ENCODE data around the gene GABRR1. TPM values are rescaled to one million over a fixed set of nuclear protein-coding genes. Genes with fewer than 3 reads are reported as not detected.
A peak's percentile ranks its signal among the peaks of the same experiment; 100 is the strongest.

Gene GABRR1
- total RNA-seq, 1 donor from 2014 or later, result not detected

DNA sequence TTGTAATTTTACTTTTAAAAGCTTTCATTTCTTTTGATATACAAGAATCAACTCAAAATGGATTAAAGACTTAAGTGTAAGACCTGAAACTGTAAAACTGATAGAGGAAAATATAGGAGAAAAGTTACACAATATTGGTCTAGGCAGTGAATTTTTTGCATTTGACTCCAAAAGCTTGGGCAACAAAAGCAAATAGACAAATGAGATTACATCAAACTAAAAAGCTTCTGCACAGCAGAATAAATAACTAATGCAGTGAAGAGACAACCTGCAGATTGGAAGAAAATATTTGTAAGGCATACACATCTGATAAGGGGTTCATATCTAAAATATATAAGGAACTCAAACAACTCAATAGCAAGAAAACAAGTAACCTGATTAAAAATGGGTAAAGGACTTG, 3.0 kb downstream of the GABRR1 start:
- no peak for DNase-seq

DNA sequence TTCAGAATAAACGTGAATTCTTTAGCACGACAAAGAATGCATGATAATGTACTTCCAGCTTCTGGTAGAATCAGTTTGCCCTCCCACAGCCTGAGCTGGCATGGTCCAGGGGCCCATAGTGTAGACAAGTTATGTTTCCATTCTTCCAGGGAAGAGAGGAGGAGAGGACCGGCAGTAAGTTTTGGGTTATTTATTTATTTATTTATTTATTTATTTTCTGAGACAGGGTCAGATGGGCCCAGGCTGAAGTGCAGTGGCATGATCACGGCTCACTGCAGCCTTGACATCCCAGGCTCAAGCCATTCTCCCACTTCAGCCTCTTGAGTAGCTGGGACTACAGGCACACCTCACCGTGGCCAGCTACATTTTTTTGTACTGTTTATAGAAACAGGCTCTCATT, 4.7 kb downstream of the GABRR1 start:
- no peak for DNase-seq

- DNase-seq, result no peak
These were observed 7.7 kb downstream of the GABRR1 start for GRCh38 chr6:89209457-89209856.

GRCh38 chr6:89208551-89208950, 8.6 kb downstream of the GABRR1 start:
- no peak for DNase-seq

DNA sequence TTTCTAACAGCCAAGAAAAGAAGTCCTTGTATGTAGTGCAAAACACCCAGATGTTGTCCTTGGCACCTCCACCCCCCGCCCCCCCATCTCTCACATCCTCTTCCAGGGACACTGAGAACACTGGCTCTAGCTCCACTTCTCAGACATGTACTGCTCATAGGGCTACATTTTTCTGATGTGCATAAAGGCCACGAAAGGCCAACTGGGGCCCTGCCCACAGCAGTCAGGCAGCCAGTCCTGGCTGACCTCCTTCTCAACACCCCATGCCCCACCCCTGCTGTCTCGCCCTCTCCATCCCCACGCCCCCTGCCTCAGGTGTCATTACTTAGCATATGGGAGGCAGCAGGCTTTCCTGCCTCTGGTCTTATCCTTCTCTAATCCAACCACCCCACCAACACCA, 11.3 kb downstream of the GABRR1 start:
- DNase-seq, result no peak

- no peak for DNase-seq
These were observed 13.1 kb downstream of the GABRR1 start for GRCh38 chr6:89204096-89204495.

DNA sequence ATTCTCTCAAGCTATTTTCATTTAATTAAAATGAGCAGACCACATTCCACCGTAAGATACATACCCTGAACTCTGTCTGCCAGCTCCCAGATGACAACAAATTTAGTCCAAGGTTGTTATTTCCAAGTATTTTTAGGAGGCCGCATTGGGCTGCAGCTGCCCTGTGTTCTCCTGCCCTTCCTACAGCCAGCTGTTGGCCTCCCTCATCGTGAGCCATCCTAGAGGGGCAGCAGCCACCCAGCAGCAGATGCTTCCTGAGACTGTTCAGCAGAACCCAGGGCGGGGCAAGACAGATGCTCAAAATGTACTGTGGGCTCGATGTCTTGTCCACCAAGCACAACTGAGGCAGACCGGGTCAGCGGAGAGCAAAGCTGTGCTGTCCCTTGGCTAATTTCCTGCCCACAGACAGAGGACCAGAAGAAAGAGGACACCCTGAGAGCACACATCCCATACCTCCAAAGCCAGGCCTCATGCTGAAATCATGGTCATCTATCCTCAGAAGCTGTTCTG, 16.4 kb downstream of the GABRR1 start:
- DNase-seq, result no peak

- no peak for DNase-seq
These were observed 17.6 kb downstream of the GABRR1 start for GRCh38 chr6:89199579-89199978.

- no peak for DNase-seq
These were observed 18.9 kb downstream of the GABRR1 start for GRCh38 chr6:89198235-89198634.

DNA sequence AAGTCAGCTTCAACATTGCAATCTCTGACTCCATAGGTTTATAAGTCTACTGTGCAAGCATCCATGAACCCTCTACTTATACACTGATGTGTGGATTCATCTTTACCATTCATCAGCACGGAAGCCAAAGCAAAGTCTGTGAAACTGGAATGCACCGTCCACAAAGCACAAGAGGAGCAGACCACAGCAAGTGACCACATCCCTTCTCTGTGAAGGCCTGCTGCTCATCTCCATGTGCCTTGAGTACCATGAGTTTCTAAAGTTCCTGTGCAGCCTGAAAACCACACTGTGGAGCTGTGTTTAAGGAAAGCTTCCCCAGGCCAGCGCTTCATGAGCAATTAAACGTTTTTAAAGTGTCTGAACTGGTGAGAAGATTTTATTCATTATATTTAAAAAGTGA, 20.0 kb downstream of the GABRR1 start:
- no peak for DNase-seq

GRCh38 chr6:89194559-89194958, 22.6 kb downstream of the GABRR1 start:
- DNase-seq, result no peak

DNA sequence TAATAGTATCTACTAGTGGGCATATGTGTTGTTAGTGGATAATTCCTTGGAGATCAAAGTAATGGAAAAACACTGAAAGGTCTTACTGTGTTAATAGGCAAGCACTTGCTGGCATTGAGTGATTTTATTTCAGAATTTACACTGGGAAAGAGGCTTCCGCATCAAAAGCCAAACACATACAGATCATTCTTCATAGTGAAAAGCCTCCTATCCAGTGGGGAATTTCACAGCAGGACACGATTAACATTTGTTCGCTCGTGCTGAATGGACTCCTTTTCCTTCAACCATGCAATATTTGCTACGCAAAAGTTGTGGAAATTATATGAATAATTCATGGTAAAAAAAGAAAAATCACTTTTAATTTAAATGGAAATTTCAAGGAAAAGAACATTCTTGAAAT, 26.4 kb downstream of the GABRR1 start:
- DNase-seq, result no peak

DNA sequence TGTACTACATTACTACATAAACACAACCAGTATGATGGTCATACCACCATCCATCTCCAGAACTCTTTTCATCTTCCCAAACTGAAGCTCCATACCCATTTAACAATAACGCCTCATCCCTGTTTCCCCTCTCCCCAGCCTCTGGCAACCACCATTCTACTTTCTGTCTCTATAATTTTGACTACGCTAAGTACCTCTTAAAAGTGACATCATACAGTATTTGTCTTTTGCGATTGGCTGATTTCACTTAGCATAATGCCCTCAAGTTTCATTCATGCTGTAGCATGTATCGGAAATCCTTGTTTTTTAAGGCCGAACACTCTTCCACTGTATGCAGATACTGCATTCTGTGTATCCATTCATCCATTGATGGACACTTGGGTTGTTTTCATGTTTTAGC, 29.7 kb downstream of the GABRR1 start:
- DNase-seq, result no peak

GRCh38 chr6:89186762-89187161, 30.4 kb downstream of the GABRR1 start:
- no peak for DNase-seq

- DNase-seq, result no peak
These were observed 32.8 kb downstream of the GABRR1 start for GRCh38 chr6:89184344-89184743.

DNA sequence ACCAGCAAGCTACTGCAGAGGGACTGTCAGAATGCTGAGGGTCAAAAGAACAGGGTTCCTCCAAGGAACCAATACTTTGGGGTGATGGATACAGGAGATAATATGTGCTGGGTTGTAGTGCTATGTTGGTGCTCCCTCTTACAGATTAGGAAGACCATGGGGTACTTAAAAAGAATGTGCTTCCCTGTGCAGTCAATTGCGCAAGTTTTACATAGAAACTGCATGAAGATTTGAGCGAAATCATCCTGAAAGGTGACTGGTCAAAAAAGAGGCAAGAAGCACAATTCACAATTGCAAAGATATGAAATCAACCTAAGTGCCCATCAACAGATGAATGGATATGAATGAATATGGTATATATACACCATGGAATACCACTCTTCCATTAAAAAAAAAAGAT, 33.9 kb downstream of the GABRR1 start:
- no peak for DNase-seq

- DNase-seq, result no peak
These were observed 36.2 kb downstream of the GABRR1 start for GRCh38 chr6:89180971-89181370.

- no peak for DNase-seq
These were observed 37.0 kb downstream of the GABRR1 start for GRCh38 chr6:89180112-89180511.

GRCh38 chr6:89173634-89174033, 43.5 kb downstream of the GABRR1 start:
- DNase-seq, result no peak

GRCh38 chr6:89172131-89172530, 45.0 kb downstream of the GABRR1 start:
- no peak for DNase-seq

DNA sequence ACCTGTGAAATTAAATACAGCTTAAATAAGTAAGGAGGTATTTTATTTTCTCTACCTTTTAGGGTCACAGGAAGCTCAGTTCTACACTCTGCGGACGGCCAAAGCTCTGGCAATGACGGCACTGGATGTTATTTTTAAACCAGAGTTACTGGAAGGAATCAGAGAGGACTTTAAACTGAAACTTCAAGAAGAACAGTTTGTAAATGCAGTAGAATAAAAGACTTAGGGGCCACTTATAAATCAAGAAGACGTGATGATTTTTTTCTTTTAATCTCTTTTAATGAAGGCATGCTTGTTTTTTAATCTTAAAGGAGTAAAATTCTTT, 55.1 kb downstream of the GABRR1 start:
- no peak for DNase-seq

GRCh38 chr6:89161326-89162046, 55.7 kb downstream of the GABRR1 start:
- DNase-seq, result no peak

- no peak for DNase-seq
These were observed 56.6 kb downstream of the GABRR1 start for GRCh38 chr6:89160331-89161092.

GRCh38 chr6:89154131-89154530, 63.0 kb downstream of the GABRR1 start:
- peak; percentile 24 for DNase-seq

Measured in dermis blood vessel endothelial cell (primary cell).